ENCODE results near the gene JAKMIP2. TPM values are rescaled to one million over a fixed set of nuclear protein-coding genes. Genes with fewer than 3 reads are reported as not detected.
"Not testable (repeated sequence)": the region's sequence is repeated elsewhere in the genome, so short reads cannot be mapped to it uniquely, and the experiment has no call there.

The JAKMIP2 gene
- 0.49 TPM for total RNA-seq

GRCh38 chr5:147782110-147783028 lies at the start of gene JAKMIP2:
Gene JAKMIP2 (minus strand): TSS chr5:147782728. CDS start chr5:147671806, 110,922 bp downstream.
- peak; percentile 42 for DNase-seq

GRCh38 chr5:147831465-147831864 lies 48.9 kb upstream of the JAKMIP2 start, which contains the start of gene SPINK1:
Gene SPINK1 (minus strand): TSS chr5:147831671. CDS start chr5:147831577, 94 bp downstream.
- DNase-seq: no peak

GRCh38 chr5:147830035-147830434 lies 47.5 kb upstream of the JAKMIP2 start:
- DNase-seq: no peak

- not testable (repeated sequence) for DNase-seq
Measured at GRCh38 chr5:147827017-147827416, 44.5 kb upstream of the JAKMIP2 start.

GRCh38 chr5:147826361-147826760 lies 43.8 kb upstream of the JAKMIP2 start:
- DNase-seq: no peak

- peak; percentile 57 for DNase-seq
Measured at GRCh38 chr5:147822686-147823491, 40.4 kb upstream of the JAKMIP2 start.

- not testable (repeated sequence) for DNase-seq
Measured at GRCh38 chr5:147822222-147822621, 39.7 kb upstream of the JAKMIP2 start.

- no peak for DNase-seq
Measured at GRCh38 chr5:147821766-147822165, 39.2 kb upstream of the JAKMIP2 start.

- DNase-seq: no peak
Measured at GRCh38 chr5:147819261-147819770, 36.8 kb upstream of the JAKMIP2 start.

- DNase-seq: no peak
Measured at GRCh38 chr5:147818290-147818689, 35.8 kb upstream of the JAKMIP2 start.

- no peak for DNase-seq
Measured at GRCh38 chr5:147813696-147814095, 31.2 kb upstream of the JAKMIP2 start.

- no peak for DNase-seq
Measured at GRCh38 chr5:147809830-147810666, 27.5 kb upstream of the JAKMIP2 start.

- no peak for DNase-seq
Measured at GRCh38 chr5:147805030-147805454, 22.5 kb upstream of the JAKMIP2 start.

- DNase-seq: no peak
Measured at GRCh38 chr5:147804334-147804733, 21.8 kb upstream of the JAKMIP2 start.

- no peak for DNase-seq
Measured at GRCh38 chr5:147803926-147804325, 21.4 kb upstream of the JAKMIP2 start.

- DNase-seq: not testable (repeated sequence)
Measured at GRCh38 chr5:147803161-147803560, 20.6 kb upstream of the JAKMIP2 start.

GRCh38 chr5:147801461-147801860 lies 18.9 kb upstream of the JAKMIP2 start:
- DNase-seq: no peak

GRCh38 chr5:147800491-147800890 lies 18.0 kb upstream of the JAKMIP2 start:
- no peak for DNase-seq

- no peak for DNase-seq
Measured at GRCh38 chr5:147796556-147797308, 14.2 kb upstream of the JAKMIP2 start.

- no peak for DNase-seq
Measured at GRCh38 chr5:147791181-147791580, 8.7 kb upstream of the JAKMIP2 start.

GRCh38 chr5:147789820-147790219 lies 7.3 kb upstream of the JAKMIP2 start:
- DNase-seq: no peak

Measured in skin of body (tissue), 2 donors.